PC-9 (cell line): ENCODE measurements around the gene GID4.

Experiments used
- CTCF ChIP-seq: fragments of 200-600 bp; sonication (generic); conservative IDR thresholded peaks from 2 replicates; pipeline ENCODE4 v1.6.1; 2017; ENCODE audit warnings: mixed run types, antibody characterized with exemption, mild to moderate bottlenecking, moderate library complexity
- EZH2 ChIP-seq: fragments of 200-600 bp; sonication (generic); IDR thresholded peaks from 2 replicates; pipeline ENCODE4 v1.8.0; 2017; ENCODE audit warnings: antibody characterized with exemption, low read depth

- no peak for TF ChIP-seq CTCF
- no peak for TF ChIP-seq EZH2
Measured at GRCh38 chr17:17993366-17993765, 45.8 kb upstream of the GID4 start.
